ENCODE data around the gene KRT74. TPM values are rescaled to one million over a fixed set of nuclear protein-coding genes. Genes with fewer than 3 reads are reported as not detected.

The KRT74 gene
- total and polyA plus RNA-seq, 10 of the 15 experiments (the other 5 are each of a cell fraction or from before 2014, with no cell fraction given), result not detected

- ChIA-PET POLR2A (no interaction called here), RAD21 (ENCODE audit: unreplicated experiment) (no interaction called here), SMC1A (ENCODE audit: uncharacterized antibody, unreplicated experiment) (interaction anchor here (0.6 kb wide), 1 partner anchor 337 kb away, joined by 3 read pairs; no protein-coding TSS in a partner anchor), CTCF (no interaction called here)
- no TSS peak for BruUV-seq (replicated peaks)
- TF ChIP-seq CEBPB (IDR thresholded peaks at IDR 0.05; ENCODE audit: borderline replicate concordance in 1 of 2, low read depth in 2 of 2, low read length in 2 of 2), result no peak
- no peak for TF ChIP-seq ZNF687 (IDR thresholded peaks at IDR 0.05)
- no peak for TF ChIP-seq SUPT20H (IDR thresholded peaks at IDR 0.05; ENCODE audit: borderline replicate concordance, control insufficient read depth, low read depth, low read length)
- TF ChIP-seq ATF7 (IDR thresholded peaks at IDR 0.05; ENCODE audit: low read depth), result no peak
- no peak for TF ChIP-seq ESRRA (IDR thresholded peaks at IDR 0.05; ENCODE audit: low read length)
- TF ChIP-seq POLR2AphosphoS5 (IDR thresholded peaks at IDR 0.05; ENCODE audit: low read length), result no peak
- TF ChIP-seq ZBTB11 (CRISPR knock-in tag; IDR thresholded peaks at IDR 0.05), result no peak
- no peak for TF ChIP-seq ZNF207 (IDR thresholded peaks at IDR 0.05; ENCODE audit: borderline replicate concordance)
- TF ChIP-seq MTA2 (IDR thresholded peaks at IDR 0.05; ENCODE audit: low read depth), result no peak
- no peak for TF ChIP-seq ZNF384 (IDR thresholded peaks at IDR 0.05; ENCODE audit: borderline replicate concordance, low read depth, low read length)
- TF ChIP-seq CREB1 (IDR thresholded peaks at IDR 0.05; ENCODE audit: low read depth), result no peak
- no peak for TF ChIP-seq RAD21 (IDR thresholded peaks at IDR 0.05; ENCODE audit: insufficient read depth, low read depth, low read length)
- Histone ChIP-seq H4K20me1 (ENCODE audit: control insufficient read depth, insufficient read depth) (no peaks in the 10 kb centered on the region), H2AFZ (ENCODE audit: control insufficient read depth, low read depth, low read length) (no peak overlapping the region), H3K4me3 (no peak overlapping the region), H3K9ac (ENCODE audit: control insufficient read depth, insufficient read depth, low read length) (no peak overlapping the region), H3K4me2 (ENCODE audit: control insufficient read depth, insufficient read depth) (no peak overlapping the region), H3K4me1 (ENCODE audit: control insufficient read depth, insufficient read depth, low read length) (no peaks in the 10 kb centered on the region), H3K27ac (ENCODE audit: control insufficient read depth, insufficient read depth) (no peak overlapping the region), H3K27me3 (replicated peaks in 1 of 2; ENCODE audit: control insufficient read depth in 2 of 2, insufficient read depth in 2 of 2, low read length in 1 of 2) (peaks cover 4% of the 10 kb centered on the region in 2 experiments; a peak in 3 of 4 replicates), H3K36me3 (ENCODE audit: control insufficient read depth in 2 of 2, insufficient read depth in 2 of 2, low read length in 1 of 2) (no peaks in the 10 kb centered on the region), H3K9me3 (replicated peaks; ENCODE audit: control insufficient read depth, insufficient read depth, low read length) (no peaks in the 10 kb centered on the region), H3K79me2 (ENCODE audit: control insufficient read depth, insufficient read depth, low read length) (no peaks in the 10 kb centered on the region)
- DNase-seq (ENCODE audit: low read depth, low spot score) (no peak), FAIRE-seq (no peak), ATAC-seq (no peak)
- intact Hi-C loops (cut with micrococcal nuclease; ENCODE audit: unreplicated experiment) (no loop called here), in situ Hi-C loops (cut with MboI) (no loop called here)
- 36% methylated on average over 15 of the region's 15 CpGs for WGBS (ENCODE audit: insufficient coverage, insufficient replicate concordance, low lambda C conversion rate, missing lambda C conversion rate)
Measured at GRCh38 chr12:52546126-52546525, 27.5 kb downstream of the KRT74 start.
